Measurements from ENCODE around the gene SND1. TPM values are rescaled to one million over a fixed set of nuclear protein-coding genes. Genes with fewer than 3 reads are reported as not detected.

Gene SND1
- total RNA-seq, 6 experiments from 2014 or later = 217 to 259 (median 247) TPM

GRCh38 chr7:127771707-127772106, 119.7 kb downstream of the SND1 start:
- no peak for DNase-seq
- H3K9me3 Mint-ChIP-seq = no peaks in the 10 kb centered on the region
- H3K36me3 Mint-ChIP-seq (ENCODE audit: low read depth) = peaks cover 20% of the 10 kb centered on the region
- H3K4me1 Mint-ChIP-seq (ENCODE audit: low read depth) = peaks cover 83% of the 10 kb centered on the region
- H3K27ac Mint-ChIP-seq = no peak overlapping the region
- H3K27me3 Mint-ChIP-seq (ENCODE audit: insufficient read depth) = no peaks in the 10 kb centered on the region
- no peak for TF ChIP-seq CTCF (IDR thresholded peaks at IDR 0.05)
- no peak overlapping the region for H3K4me3 Mint-ChIP-seq

GRCh38 chr7:127776776-127777386, 124.9 kb downstream of the SND1 start:
- DNase-seq = peak; percentile 90
- Mint-ChIP-seq H3K36me3 (ENCODE audit: low read depth) (peaks cover 9% of the 10 kb centered on the region), H3K27ac (peak overlapping the region; percentile 70), H3K4me1 (ENCODE audit: low read depth) (peaks cover 60% of the 10 kb centered on the region), H3K27me3 (ENCODE audit: insufficient read depth) (no peaks in the 10 kb centered on the region), H3K9me3 (no peaks in the 10 kb centered on the region), H3K4me3 (peak overlapping the region; percentile 12)
- TF ChIP-seq CTCF (IDR thresholded peaks at IDR 0.05) = no peak

GRCh38 chr7:127780489-127780888, 128.5 kb downstream of the SND1 start:
- H3K4me3 Mint-ChIP-seq = no peak overlapping the region
- H3K4me1 Mint-ChIP-seq (ENCODE audit: low read depth) = peaks cover 64% of the 10 kb centered on the region
- TF ChIP-seq CTCF (IDR thresholded peaks at IDR 0.05) = no peak
- peaks cover 5% of the 10 kb centered on the region for H3K36me3 Mint-ChIP-seq (ENCODE audit: low read depth)
- DNase-seq = no peak
- H3K27ac Mint-ChIP-seq = no peak overlapping the region
- peaks cover 3% of the 10 kb centered on the region; the same call in 1 of the 2 replicates for H3K27me3 Mint-ChIP-seq (ENCODE audit: insufficient read depth)
- H3K9me3 Mint-ChIP-seq = no peaks in the 10 kb centered on the region

GRCh38 chr7:127781081-127781480, 129.1 kb downstream of the SND1 start:
- H3K36me3 Mint-ChIP-seq (ENCODE audit: low read depth) = peaks cover 8% of the 10 kb centered on the region
- no peak for DNase-seq
- H3K4me1 Mint-ChIP-seq (ENCODE audit: low read depth) = peaks cover 64% of the 10 kb centered on the region
- H3K27ac Mint-ChIP-seq = no peak overlapping the region
- no peaks in the 10 kb centered on the region for H3K9me3 Mint-ChIP-seq
- H3K27me3 Mint-ChIP-seq (ENCODE audit: insufficient read depth) = peaks cover 3% of the 10 kb centered on the region; the same call in 1 of the 2 replicates
- H3K4me3 Mint-ChIP-seq = no peak overlapping the region
- TF ChIP-seq CTCF (IDR thresholded peaks at IDR 0.05) = no peak

- Mint-ChIP-seq H3K4me3 (no peak overlapping the region), H3K36me3 (ENCODE audit: low read depth) (peaks cover 14% of the 10 kb centered on the region), H3K27me3 (ENCODE audit: insufficient read depth) (peaks cover 3% of the 10 kb centered on the region; the same call in 1 of the 2 replicates), H3K27ac (no peak overlapping the region; the same call in 1 of the 2 replicates), H3K9me3 (no peaks in the 10 kb centered on the region), H3K4me1 (ENCODE audit: low read depth) (peaks cover 64% of the 10 kb centered on the region)
- DNase-seq = no peak
- no peak for TF ChIP-seq CTCF (IDR thresholded peaks at IDR 0.05)
Measured at GRCh38 chr7:127782075-127782474, 130.1 kb downstream of the SND1 start.
